Uterus (tissue), 2 donors: ENCODE data around the gene ABCF2.

Source experiments
- CTCF ChIP-seq, 4 experiments: fragments of 200-600 bp in 2 of 4; fragments of 450-650 bp in 2 of 4; sonication (generic) in 2 of 4; IDR thresholded peaks; one replicate each; pipeline ENCODE4 v1.5.1; 2016 to 2019; ENCODE audit warnings: antibody characterized with exemption in 4 of 4, mild to moderate bottlenecking in 2 of 4, moderate library complexity in 1 of 4
- POLR2A ChIP-seq, 2 donors: fragments of 450-650 bp; IDR thresholded peaks; one replicate each; pipeline ENCODE4 v1.6.1; 2016; ENCODE audit warnings: antibody characterized with exemption in 2 of 2, mild to moderate bottlenecking in 1 of 2, moderate library complexity in 1 of 2

GRCh38 chr7:151207804-151208203 lies 19.2 kb downstream of the ABCF2 start:
- no peak for TF ChIP-seq CTCF (IDR thresholded peaks at IDR 0.05)
- no peak for TF ChIP-seq POLR2A (IDR thresholded peaks at IDR 0.05)
